ENCODE measurements around the gene CPSF3.

DNA sequence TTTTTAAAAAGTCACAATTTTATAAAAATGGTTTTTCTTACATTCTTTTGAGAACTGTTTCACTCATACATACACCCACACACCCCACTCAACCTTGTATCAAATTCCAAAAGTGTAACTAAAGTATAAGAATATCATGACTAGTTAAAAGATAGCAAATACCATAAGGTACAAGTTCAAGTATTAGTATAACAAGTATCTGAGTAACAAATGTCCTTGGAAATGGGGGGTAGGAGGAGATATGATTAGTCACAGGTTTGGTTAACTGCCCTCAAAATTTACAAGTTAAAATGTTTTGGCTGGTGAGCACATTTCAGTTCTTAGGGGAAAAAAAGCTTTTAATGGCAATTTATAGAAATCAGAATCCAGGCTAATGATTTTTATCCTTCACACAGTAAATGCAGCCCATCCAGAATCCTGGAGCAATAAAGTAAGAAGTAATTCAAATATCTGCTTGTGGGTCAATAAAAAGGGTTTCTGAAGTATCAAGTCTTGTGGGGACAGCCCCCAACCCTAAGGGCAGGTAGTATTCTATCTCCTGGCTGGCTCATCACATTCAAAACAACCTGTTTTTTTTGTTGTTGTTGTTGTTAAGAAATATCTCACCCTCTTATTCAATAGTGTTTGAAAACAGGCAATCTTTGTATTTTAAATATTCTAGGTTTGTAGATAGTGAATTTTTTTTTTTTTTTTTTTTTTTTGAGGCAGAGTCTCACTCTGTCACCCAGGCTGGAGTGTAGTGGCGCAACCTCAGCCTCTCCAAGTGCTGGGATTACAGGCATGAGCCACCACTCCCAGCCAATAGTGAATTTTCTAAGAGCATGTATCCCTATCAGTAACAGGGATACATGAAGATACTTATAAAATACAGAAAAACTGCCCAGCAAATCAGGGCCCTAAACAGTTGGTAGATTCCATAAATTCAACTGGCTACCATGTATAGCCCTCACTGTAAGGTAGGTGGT is 65.4 kb downstream of the CPSF3 start:
- TF ChIP-seq, protein P1, sequence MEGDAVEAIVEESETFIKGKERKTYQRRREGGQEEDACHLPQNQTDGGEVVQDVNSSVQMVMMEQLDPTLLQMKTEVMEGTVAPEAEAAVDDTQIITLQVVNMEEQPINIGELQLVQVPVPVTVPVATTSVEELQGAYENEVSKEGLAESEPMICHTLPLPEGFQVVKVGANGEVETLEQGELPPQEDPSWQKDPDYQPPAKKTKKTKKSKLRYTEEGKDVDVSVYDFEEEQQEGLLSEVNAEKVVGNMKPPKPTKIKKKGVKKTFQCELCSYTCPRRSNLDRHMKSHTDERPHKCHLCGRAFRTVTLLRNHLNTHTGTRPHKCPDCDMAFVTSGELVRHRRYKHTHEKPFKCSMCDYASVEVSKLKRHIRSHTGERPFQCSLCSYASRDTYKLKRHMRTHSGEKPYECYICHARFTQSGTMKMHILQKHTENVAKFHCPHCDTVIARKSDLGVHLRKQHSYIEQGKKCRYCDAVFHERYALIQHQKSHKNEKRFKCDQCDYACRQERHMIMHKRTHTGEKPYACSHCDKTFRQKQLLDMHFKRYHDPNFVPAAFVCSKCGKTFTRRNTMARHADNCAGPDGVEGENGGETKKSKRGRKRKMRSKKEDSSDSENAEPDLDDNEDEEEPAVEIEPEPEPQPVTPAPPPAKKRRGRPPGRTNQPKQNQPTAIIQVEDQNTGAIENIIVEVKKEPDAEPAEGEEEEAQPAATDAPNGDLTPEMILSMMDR (IDR thresholded peaks at IDR 0.05) = no peak
- no peak for TF ChIP-seq EZH2 (IDR thresholded peaks at IDR 0.05)
